Measurements from ENCODE around the gene NXT1.

NXT1 gene

GRCh38 chr20:23327617-23328333 is 22.8 kb upstream of the NXT1 start:
- DNase-seq (ENCODE audit: insufficient read length, low spot score) (no peak), FAIRE-seq (no peak)
- TF ChIP-seq, protein P1, sequence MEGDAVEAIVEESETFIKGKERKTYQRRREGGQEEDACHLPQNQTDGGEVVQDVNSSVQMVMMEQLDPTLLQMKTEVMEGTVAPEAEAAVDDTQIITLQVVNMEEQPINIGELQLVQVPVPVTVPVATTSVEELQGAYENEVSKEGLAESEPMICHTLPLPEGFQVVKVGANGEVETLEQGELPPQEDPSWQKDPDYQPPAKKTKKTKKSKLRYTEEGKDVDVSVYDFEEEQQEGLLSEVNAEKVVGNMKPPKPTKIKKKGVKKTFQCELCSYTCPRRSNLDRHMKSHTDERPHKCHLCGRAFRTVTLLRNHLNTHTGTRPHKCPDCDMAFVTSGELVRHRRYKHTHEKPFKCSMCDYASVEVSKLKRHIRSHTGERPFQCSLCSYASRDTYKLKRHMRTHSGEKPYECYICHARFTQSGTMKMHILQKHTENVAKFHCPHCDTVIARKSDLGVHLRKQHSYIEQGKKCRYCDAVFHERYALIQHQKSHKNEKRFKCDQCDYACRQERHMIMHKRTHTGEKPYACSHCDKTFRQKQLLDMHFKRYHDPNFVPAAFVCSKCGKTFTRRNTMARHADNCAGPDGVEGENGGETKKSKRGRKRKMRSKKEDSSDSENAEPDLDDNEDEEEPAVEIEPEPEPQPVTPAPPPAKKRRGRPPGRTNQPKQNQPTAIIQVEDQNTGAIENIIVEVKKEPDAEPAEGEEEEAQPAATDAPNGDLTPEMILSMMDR (IDR thresholded peaks at IDR 0.05; ENCODE audit: insufficient read depth, missing control alignments): no peak

- TF ChIP-seq, protein P1 (IDR thresholded peaks at IDR 0.05; ENCODE audit: insufficient read depth, missing control alignments): no peak
- no peak for DNase-seq (ENCODE audit: insufficient read length, low spot score)
- FAIRE-seq: no peak
These were observed 18.9 kb upstream of the NXT1 start for GRCh38 chr20:23331450-23332350.

DNA sequence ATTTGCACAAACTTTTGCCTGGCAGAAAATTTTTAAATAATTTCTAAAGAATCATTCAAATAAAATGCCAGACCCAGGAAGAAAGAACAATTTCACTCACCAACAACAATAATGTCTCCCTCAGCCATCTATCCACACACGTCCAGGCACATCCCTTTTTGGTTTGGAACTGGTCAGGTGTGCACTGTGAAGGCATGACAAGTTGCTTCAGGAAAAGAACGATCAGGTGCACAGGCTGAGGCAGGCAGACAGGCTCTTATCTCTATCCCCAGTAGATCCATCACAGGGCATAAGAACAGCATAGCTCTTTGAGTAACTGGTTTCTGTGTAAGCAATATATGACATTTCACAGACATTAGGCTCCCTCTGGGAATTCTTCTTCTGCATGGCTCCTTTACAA is 18.1 kb upstream of the NXT1 start:
- DNase-seq (ENCODE audit: insufficient read length, low spot score) (no peak), FAIRE-seq (no peak)
- TF ChIP-seq, protein P1 (IDR thresholded peaks at IDR 0.05; ENCODE audit: insufficient read depth, missing control alignments): no peak

DNA sequence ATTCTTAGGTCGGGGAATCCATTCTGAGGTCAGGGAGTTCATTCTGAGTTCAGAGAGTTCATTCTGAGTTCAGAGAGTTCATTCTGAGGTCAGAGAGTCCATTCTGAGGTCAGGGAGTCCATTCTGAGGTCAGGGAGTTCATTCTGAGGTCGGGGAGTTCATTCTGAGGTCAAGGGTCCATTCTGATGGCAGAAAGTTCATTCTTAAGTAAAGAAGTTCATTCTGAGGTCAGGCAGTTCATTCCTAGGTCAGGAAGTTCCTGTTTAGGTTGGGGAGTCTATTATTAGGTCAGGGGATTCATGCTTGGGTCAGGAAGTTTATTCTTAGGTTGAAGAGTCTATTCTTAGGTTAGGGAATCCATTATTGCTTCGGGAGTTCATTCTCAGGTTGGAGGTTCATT is 16.5 kb upstream of the NXT1 start:
- FAIRE-seq (no peak), DNase-seq (ENCODE audit: insufficient read length, low spot score) (no peak)
- TF ChIP-seq, protein P1 (IDR thresholded peaks at IDR 0.05; ENCODE audit: insufficient read depth, missing control alignments): no peak

- TF ChIP-seq, protein P1 (IDR thresholded peaks at IDR 0.05; ENCODE audit: insufficient read depth, missing control alignments): no peak
- FAIRE-seq (no peak), DNase-seq (ENCODE audit: insufficient read length, low spot score) (no peak)
These were observed 15.1 kb upstream of the NXT1 start for GRCh38 chr20:23335521-23335920.

DNA sequence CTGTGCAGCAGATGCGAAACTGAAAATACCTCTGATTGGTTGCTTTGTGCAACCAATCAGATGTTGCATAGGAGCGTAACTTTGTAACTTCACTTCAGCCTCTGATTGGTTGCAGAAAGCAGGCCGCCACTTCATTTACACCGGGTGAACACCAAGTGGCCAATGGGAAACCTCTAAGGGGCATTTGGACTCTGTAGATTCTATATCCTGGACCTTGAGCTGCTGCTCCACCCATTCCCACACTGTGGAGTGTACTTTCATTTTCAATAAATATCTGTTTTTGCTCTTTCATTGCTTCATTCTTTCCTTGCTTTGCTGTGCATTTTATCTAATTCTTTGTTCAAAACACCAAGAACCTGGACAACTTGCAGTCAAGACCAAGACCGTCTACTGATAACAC is 14.1 kb upstream of the NXT1 start:
- TF ChIP-seq, protein P1 (IDR thresholded peaks at IDR 0.05; ENCODE audit: insufficient read depth, missing control alignments): no peak
- FAIRE-seq (no peak), DNase-seq (ENCODE audit: insufficient read length, low spot score) (no peak)

DNA sequence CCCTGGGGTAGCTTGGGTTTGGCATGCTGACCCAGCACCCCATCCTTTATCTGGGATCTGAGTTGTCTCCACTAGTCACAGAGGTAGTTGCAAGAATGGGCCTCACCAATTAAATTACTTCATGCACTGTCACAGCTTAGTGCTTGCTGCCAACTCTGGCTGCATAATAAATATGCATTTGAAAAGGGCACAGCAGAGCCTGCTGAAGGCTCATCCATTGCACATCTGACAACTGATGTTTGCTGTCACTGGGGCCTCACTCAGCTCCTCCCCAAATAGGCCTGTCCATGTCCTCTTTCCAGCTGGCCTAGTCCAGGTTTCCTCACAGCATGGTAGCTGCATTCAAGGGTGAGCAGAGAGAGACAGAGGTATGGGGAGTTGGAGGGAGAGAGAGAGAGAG is 13.3 kb upstream of the NXT1 start:
- no peak for FAIRE-seq
- TF ChIP-seq, protein P1 (IDR thresholded peaks at IDR 0.05; ENCODE audit: insufficient read depth, missing control alignments): no peak
- DNase-seq (ENCODE audit: insufficient read length, low spot score): no peak

Data from D721Med (cell line).